NCI-H2171 treated with DMSO at 0.1 percent for 48 hours (cell line): ENCODE measurements around the gene CAMKK1.
A peak's percentile ranks its signal among the peaks of the same experiment; 100 is the strongest.
"Not testable (repeated sequence)": the region's sequence is repeated elsewhere in the genome, so short reads cannot be mapped to it uniquely, and the experiment has no call there.

Source experiments
- DNase-seq: peaks from one replicate; lab custom pipeline; 2025; lab: John Stamatoyannopoulos, UW

The CAMKK1 gene

GRCh38 chr17:3845621-3846436 lies 47.0 kb downstream of the CAMKK1 start, which contains the start of gene NCBP3:
Gene NCBP3 (minus strand): TSS chr17:3846246. CDS start chr17:3846223, 23 bp downstream.
- DNase-seq: peak; percentile 86

- DNase-seq: no peak
Observed at GRCh38 chr17:3845291-3845620, 47.6 kb downstream of the CAMKK1 start.

- not testable (repeated sequence) for DNase-seq
Observed at GRCh38 chr17:3844556-3844955, 48.3 kb downstream of the CAMKK1 start.

GRCh38 chr17:3843935-3844516 lies 48.8 kb downstream of the CAMKK1 start:
- DNase-seq: peak; percentile 59

- DNase-seq: no peak
Observed at GRCh38 chr17:3838206-3838605, 54.6 kb downstream of the CAMKK1 start.

- DNase-seq: no peak
Observed at GRCh38 chr17:3836551-3836950, 56.3 kb downstream of the CAMKK1 start.

- no peak for DNase-seq
Observed at GRCh38 chr17:3835410-3836229, 57.2 kb downstream of the CAMKK1 start.

GRCh38 chr17:3834811-3835210 lies 58.0 kb downstream of the CAMKK1 start:
- no peak for DNase-seq

GRCh38 chr17:3828852-3829232 lies 64.0 kb downstream of the CAMKK1 start:
- no peak for DNase-seq

- no peak for DNase-seq
Observed at GRCh38 chr17:3828151-3828851, 64.6 kb downstream of the CAMKK1 start.

GRCh38 chr17:3827124-3827773 lies 65.6 kb downstream of the CAMKK1 start:
- no peak for DNase-seq

GRCh38 chr17:3826191-3826590 lies 66.7 kb downstream of the CAMKK1 start:
- DNase-seq: no peak

- DNase-seq: no peak
Observed at GRCh38 chr17:3821101-3821500, 71.8 kb downstream of the CAMKK1 start.

GRCh38 chr17:3818786-3819185 lies 74.1 kb downstream of the CAMKK1 start:
- DNase-seq: no peak

- no peak for DNase-seq
Observed at GRCh38 chr17:3817851-3818605, 74.8 kb downstream of the CAMKK1 start.

GRCh38 chr17:3815925-3816324 lies 76.9 kb downstream of the CAMKK1 start:
- no peak for DNase-seq

GRCh38 chr17:3815122-3815521 lies 77.7 kb downstream of the CAMKK1 start:
- no peak for DNase-seq

GRCh38 chr17:3814361-3814760 lies 78.5 kb downstream of the CAMKK1 start:
- no peak for DNase-seq

- no peak for DNase-seq
Observed at GRCh38 chr17:3813171-3813570, 79.7 kb downstream of the CAMKK1 start.

GRCh38 chr17:3812771-3813170 lies 80.1 kb downstream of the CAMKK1 start:
- DNase-seq: no peak

GRCh38 chr17:3812284-3812683 lies 80.6 kb downstream of the CAMKK1 start:
- no peak for DNase-seq
